OCI-LY1 (cell line): ENCODE data around the gene ME1.

Source experiments
- H2AFZ ChIP-seq: fragments of 200-600 bp; sonication (generic), shearing (Covaris generic); 2 replicates; pipeline ENCODE4 v1.6.0; 2014; ENCODE audit warnings: antibody characterized with exemption, mild to moderate bottlenecking, low read length
- H3F3A ChIP-seq: fragments of 200-600 bp; sonication (generic), shearing (Covaris generic); 2 replicates; pipeline ENCODE4 v1.6.0; 2014; ENCODE audit warnings: mild to moderate bottlenecking, antibody characterized with exemption, low read length, moderate library complexity; ENCODE audit not compliant: insufficient read depth
- H3K27ac ChIP-seq: fragments of 200-600 bp; sonication (generic); 2 replicates; pipeline ENCODE4 v1.5.1; 2014; ENCODE audit warnings: low read length, mixed run types, mild to moderate bottlenecking, low read depth; ENCODE audit not compliant: poor library complexity, severe bottlenecking
- H3K27me3 ChIP-seq: fragments of 200-600 bp; sonication (generic); 2 replicates; pipeline ENCODE4 v1.6.0; 2014; ENCODE audit warnings: antibody characterized with exemption, mild to moderate bottlenecking, low read length, moderate library complexity; ENCODE audit not compliant: insufficient read depth
- H3K36me3 ChIP-seq: fragments of 200-600 bp; sonication (generic); 2 replicates; pipeline ENCODE4 v1.6.1; 2014; ENCODE audit warnings: mild to moderate bottlenecking, antibody characterized with exemption, low read length, moderate library complexity, mixed read lengths; ENCODE audit not compliant: insufficient read depth
- H3K4me1 ChIP-seq: fragments of 200-600 bp; sonication (generic); 2 replicates; pipeline ENCODE4 v1.5.1; 2014; ENCODE audit warnings: mild to moderate bottlenecking, low read length, moderate library complexity; ENCODE audit not compliant: insufficient read depth, severe bottlenecking
- H3K4me2 ChIP-seq: fragments of 200-600 bp; sonication (generic), shearing (Covaris generic); 2 replicates; pipeline ENCODE4 v1.6.1; 2014; ENCODE audit warnings: low read length
- H3K4me3 ChIP-seq: fragments of 200-600 bp; sonication (generic); 2 replicates; pipeline ENCODE4 v1.5.1; 2014; ENCODE audit warnings: low read length, low read depth, mild to moderate bottlenecking, mixed read lengths; ENCODE audit not compliant: poor library complexity, severe bottlenecking
- H3K79me2 ChIP-seq: fragments of 200-600 bp; shearing (Covaris generic); 2 replicates; pipeline ENCODE4 v1.6.1; 2016; ENCODE audit warnings: mixed run types, low read length, mixed read lengths; ENCODE audit not compliant: insufficient read depth
- H3K9ac ChIP-seq: fragments of 200-600 bp; sonication (generic), shearing (Covaris generic); 2 replicates; pipeline ENCODE4 v1.6.1; 2014; ENCODE audit warnings: mild to moderate bottlenecking, low read length, mixed read lengths
- H3K9me2 ChIP-seq: fragments of 200-600 bp; sonication (generic), shearing (Covaris generic); 2 replicates; pipeline ENCODE4 v1.6.1; 2014; ENCODE audit warnings: low read depth, mild to moderate bottlenecking, low read length, mixed read lengths
- H3K9me3 ChIP-seq: fragments of 200-600 bp; shearing (Covaris generic); 2 replicates; pipeline ENCODE4 v1.6.1; 2014; ENCODE audit warnings: low read length, mixed read lengths
- H4K20me1 ChIP-seq: fragments of 200-600 bp; sonication (generic), shearing (Covaris generic); 2 replicates; pipeline ENCODE4 v1.6.0; 2016; ENCODE audit warnings: mild to moderate bottlenecking, low read length; ENCODE audit not compliant: insufficient read depth
- CTCF ChIP-seq: fragments of 200-600 bp; sonication (generic), shearing (Covaris generic); IDR thresholded peaks from 2 replicates; pipeline ENCODE4 v1.5.1; 2017; ENCODE audit warnings: mild to moderate bottlenecking, antibody characterized with exemption, low read length, moderate library complexity, mixed read lengths
- EZH2 ChIP-seq: fragments of 200-600 bp; sonication (generic), shearing (Covaris generic); IDR thresholded peaks from 2 replicates; pipeline ENCODE4 v1.8.0; 2017; ENCODE audit warnings: borderline replicate concordance, mixed run types, mild to moderate bottlenecking, antibody characterized with exemption, low read length, moderate library complexity, mixed read lengths

Gene ME1

GRCh38 chr6:83369692-83370091 lies 61.2 kb downstream of the ME1 start:
- no peak overlapping the region for H2AFZ ChIP-seq
- TF ChIP-seq EZH2 (no peak), CTCF (no peak)
- no peaks in the 10 kb centered on the region for H3K9me2 ChIP-seq
- H3K9me3 ChIP-seq: no peaks in the 10 kb centered on the region
- H3K36me3 ChIP-seq: no peaks in the 10 kb centered on the region
- H3K4me1 ChIP-seq: no peaks in the 10 kb centered on the region
- no peaks in the 10 kb centered on the region for H4K20me1 ChIP-seq
- no peak overlapping the region for H3K4me2 ChIP-seq
- no peaks in the 10 kb centered on the region for H3F3A ChIP-seq
- H3K79me2 ChIP-seq: no peaks in the 10 kb centered on the region
- H3K9ac ChIP-seq: no peak overlapping the region
- H3K27me3 ChIP-seq: no peaks in the 10 kb centered on the region
- H3K27ac ChIP-seq: no peak overlapping the region
- no peak overlapping the region for H3K4me3 ChIP-seq

GRCh38 chr6:83368577-83368976 lies 62.3 kb downstream of the ME1 start:
- no peaks in the 10 kb centered on the region for H3F3A ChIP-seq
- H4K20me1 ChIP-seq: no peaks in the 10 kb centered on the region
- no peak overlapping the region for H2AFZ ChIP-seq
- H3K9ac ChIP-seq: no peak overlapping the region
- no peak overlapping the region for H3K27ac ChIP-seq
- H3K27me3 ChIP-seq: no peaks in the 10 kb centered on the region
- H3K4me1 ChIP-seq: no peaks in the 10 kb centered on the region
- H3K79me2 ChIP-seq: no peaks in the 10 kb centered on the region
- no peaks in the 10 kb centered on the region for H3K36me3 ChIP-seq
- H3K9me2 ChIP-seq: no peaks in the 10 kb centered on the region
- TF ChIP-seq CTCF (no peak), EZH2 (no peak)
- H3K4me3 ChIP-seq: no peak overlapping the region
- no peak overlapping the region for H3K4me2 ChIP-seq
- H3K9me3 ChIP-seq: no peaks in the 10 kb centered on the region

- Histone ChIP-seq H3K4me1 (no peaks in the 10 kb centered on the region), H3K9ac (no peak overlapping the region), H3K27ac (no peak overlapping the region), H3K4me2 (no peak overlapping the region), H3K9me3 (no peaks in the 10 kb centered on the region), H3K4me3 (no peak overlapping the region), H3K79me2 (no peaks in the 10 kb centered on the region), H3K27me3 (no peaks in the 10 kb centered on the region), H3F3A (no peaks in the 10 kb centered on the region), H2AFZ (no peak overlapping the region), H3K36me3 (no peaks in the 10 kb centered on the region), H4K20me1 (no peaks in the 10 kb centered on the region), H3K9me2 (no peaks in the 10 kb centered on the region)
- TF ChIP-seq CTCF (no peak), EZH2 (no peak)
Measured at GRCh38 chr6:83367104-83367503, 63.7 kb downstream of the ME1 start.
